ENCODE measurements around the gene ACSS1.

Gene ACSS1

GRCh38 chr20:25005220-25005619, 52.7 kb downstream of the ACSS1 start:
- TF ChIP-seq GATA2 (IDR thresholded peaks at IDR 0.05; ENCODE audit: low read depth, low read length) (no peak), GATA3 (IDR thresholded peaks at IDR 0.05; ENCODE audit: low read depth, low read length) (no peak)

- TF ChIP-seq GATA2 (IDR thresholded peaks at IDR 0.05; ENCODE audit: low read depth, low read length) (no peak), GATA3 (IDR thresholded peaks at IDR 0.05; ENCODE audit: low read depth, low read length) (no peak)
These were observed 54.9 kb downstream of the ACSS1 start for GRCh38 chr20:25003002-25003401.

- no peak for TF ChIP-seq GATA3 (IDR thresholded peaks at IDR 0.05; ENCODE audit: low read depth, low read length)
- no peak for TF ChIP-seq GATA2 (IDR thresholded peaks at IDR 0.05; ENCODE audit: low read depth, low read length)
These were observed 57.6 kb downstream of the ACSS1 start for GRCh38 chr20:25000268-25000801.

DNA sequence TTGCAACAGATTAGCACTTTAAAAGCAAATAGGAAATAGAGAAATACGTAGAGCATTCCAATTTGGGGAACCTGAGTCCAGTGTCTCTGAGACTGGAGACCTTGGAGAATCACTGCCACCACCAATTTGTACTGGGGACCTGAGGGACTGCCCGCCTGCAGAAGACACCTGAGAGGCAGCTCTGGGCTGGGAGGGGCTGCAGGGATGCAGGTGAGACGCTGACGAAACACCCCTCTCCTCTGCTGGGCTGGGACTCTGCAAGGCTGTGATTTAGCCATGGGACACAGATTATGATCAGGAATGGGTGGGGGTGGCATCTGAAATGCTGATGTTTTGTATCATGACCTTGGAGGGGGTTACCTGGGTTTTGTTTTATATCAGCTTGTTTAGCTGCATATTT, 58.4 kb downstream of the ACSS1 start:
- TF ChIP-seq GATA3 (IDR thresholded peaks at IDR 0.05; ENCODE audit: low read depth, low read length) (no peak), GATA2 (IDR thresholded peaks at IDR 0.05; ENCODE audit: low read depth, low read length) (no peak)

GRCh38 chr20:24998631-24999445, 59.1 kb downstream of the ACSS1 start:
- TF ChIP-seq GATA3 (IDR thresholded peaks at IDR 0.05; ENCODE audit: low read depth, low read length): no peak
- TF ChIP-seq GATA2 (IDR thresholded peaks at IDR 0.05; ENCODE audit: low read depth, low read length): no peak

DNA sequence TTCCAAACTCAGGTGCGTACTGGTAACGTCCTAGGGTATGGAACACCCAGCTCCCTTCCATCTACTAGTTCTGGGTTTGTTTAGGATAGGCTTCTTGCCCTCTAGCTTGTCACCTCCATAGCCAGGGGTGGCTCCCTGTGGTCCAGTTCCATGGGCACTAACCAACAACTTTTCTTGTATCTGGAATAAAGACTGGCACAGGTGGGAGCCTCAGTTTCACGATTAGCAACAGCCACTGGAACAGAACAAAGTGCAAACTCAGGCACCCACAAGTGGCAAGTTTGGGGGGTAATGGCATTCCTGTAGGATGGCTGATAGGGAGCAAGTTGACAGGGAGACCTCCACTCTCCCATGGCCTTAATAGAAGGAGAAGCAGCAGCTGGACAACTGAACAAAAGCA, 59.8 kb downstream of the ACSS1 start:
- no peak for TF ChIP-seq GATA3 (IDR thresholded peaks at IDR 0.05; ENCODE audit: low read depth, low read length)
- TF ChIP-seq GATA2 (IDR thresholded peaks at IDR 0.05; ENCODE audit: low read depth, low read length): no peak

GRCh38 chr20:24996449-24997377, 61.2 kb downstream of the ACSS1 start:
- no peak for TF ChIP-seq GATA2 (IDR thresholded peaks at IDR 0.05; ENCODE audit: low read depth, low read length)
- no peak for TF ChIP-seq GATA3 (IDR thresholded peaks at IDR 0.05; ENCODE audit: low read depth, low read length)

- TF ChIP-seq GATA3 (IDR thresholded peaks at IDR 0.05; ENCODE audit: low read depth, low read length): no peak
These were observed 62.0 kb downstream of the ACSS1 start for GRCh38 chr20:24995741-24996448.

- TF ChIP-seq GATA3 (IDR thresholded peaks at IDR 0.05; ENCODE audit: low read depth, low read length) (no peak), GATA2 (IDR thresholded peaks at IDR 0.05; ENCODE audit: low read depth, low read length) (no peak)
These were observed 63.2 kb downstream of the ACSS1 start for GRCh38 chr20:24994470-24995368.

- no peak for TF ChIP-seq GATA3 (IDR thresholded peaks at IDR 0.05; ENCODE audit: low read depth, low read length)
- TF ChIP-seq GATA2 (IDR thresholded peaks at IDR 0.05; ENCODE audit: low read depth, low read length): no peak
These were observed 63.8 kb downstream of the ACSS1 start for GRCh38 chr20:24994186-24994465.

- no peak for TF ChIP-seq GATA2 (IDR thresholded peaks at IDR 0.05; ENCODE audit: low read depth, low read length)
- TF ChIP-seq GATA3 (IDR thresholded peaks at IDR 0.05; ENCODE audit: low read depth, low read length): no peak
These were observed 64.4 kb downstream of the ACSS1 start for GRCh38 chr20:24993337-24994185.

GRCh38 chr20:24992487-24993205, 65.3 kb downstream of the ACSS1 start, which contains the start of gene APMAP:
Gene APMAP, minus strand, starts transcription at chr20:24992751. Its CDS starts 63 bp downstream, at chr20:24992688.
- TF ChIP-seq GATA3 (IDR thresholded peaks at IDR 0.05; ENCODE audit: low read depth, low read length) (no peak), GATA2 (IDR thresholded peaks at IDR 0.05; ENCODE audit: low read depth, low read length) (no peak)
